Non-pigmented ciliary epithelial cell (primary cell): Measurements from ENCODE around the gene SLC35D2.

Experiments
- DNase-seq: peaks from one replicate; pipeline ENCODE4 v3.0.0-alpha.2; 2010; ENCODE audit warnings: low read depth

The SLC35D2 gene

GRCh38 chr9:96383165-96383942, at the start of gene SLC35D2:
Gene SLC35D2 (minus strand): TSS chr9:96383711. CDS start chr9:96383634, 77 bp downstream.
- no peak for DNase-seq

GRCh38 chr9:96430377-96430776, 46.9 kb upstream of the SLC35D2 start:
- DNase-seq: no peak

GRCh38 chr9:96429732-96430131, 46.2 kb upstream of the SLC35D2 start:
- no peak for DNase-seq

- DNase-seq: no peak
Observed at GRCh38 chr9:96425500-96426169, 42.1 kb upstream of the SLC35D2 start.

- DNase-seq: no peak
Observed at GRCh38 chr9:96423985-96424336, 40.5 kb upstream of the SLC35D2 start.

GRCh38 chr9:96423322-96423984, 39.9 kb upstream of the SLC35D2 start:
- no peak for DNase-seq

- DNase-seq: peak; percentile 92
Observed at GRCh38 chr9:96420468-96421219, 37.1 kb upstream of the SLC35D2 start.

- DNase-seq: no peak
Observed at GRCh38 chr9:96419691-96419969, 36.1 kb upstream of the SLC35D2 start.

- DNase-seq: no peak
Observed at GRCh38 chr9:96418920-96419690, 35.6 kb upstream of the SLC35D2 start.

GRCh38 chr9:96418083-96418919, 34.8 kb upstream of the SLC35D2 start, which contains the start of gene ZNF367:
Gene ZNF367 (minus strand): TSS chr9:96418370. CDS start chr9:96418032, 338 bp downstream.
- DNase-seq: peak; percentile 76

GRCh38 chr9:96417661-96418082, 34.2 kb upstream of the SLC35D2 start:
- no peak for DNase-seq

- DNase-seq: no peak
Observed at GRCh38 chr9:96417051-96417586, 33.6 kb upstream of the SLC35D2 start.

GRCh38 chr9:96413302-96414221, 30.1 kb upstream of the SLC35D2 start:
- DNase-seq: no peak

GRCh38 chr9:96412174-96412913, 28.8 kb upstream of the SLC35D2 start:
- DNase-seq: no peak

GRCh38 chr9:96411129-96411838, 27.8 kb upstream of the SLC35D2 start:
- DNase-seq: no peak

- DNase-seq: no peak
Observed at GRCh38 chr9:96408409-96409280, 25.1 kb upstream of the SLC35D2 start.
